ENCODE measurements around the gene KANSL3. TPM values are rescaled to one million over a fixed set of nuclear protein-coding genes. Genes with fewer than 3 reads are reported as not detected.

KANSL3 gene
- total and polyA plus RNA-seq, 2 donors (not counting 1 experiment from before 2014, with no cell fraction given) = 22.2 to 56.9 TPM

- Mint-ChIP-seq H3K9me3 (ENCODE audit: insufficient read depth) (no peaks in the 10 kb centered on the region), H3K4me3 (no peak overlapping the region), H3K27me3 (no peaks in the 10 kb centered on the region), H3K4me1 (no peaks in the 10 kb centered on the region), H3K27ac (no peak overlapping the region)
- intact Hi-C loops (cut with micrococcal nuclease) = no loop called here
- Histone ChIP-seq H3K9me3 (ENCODE audit: control extremely low read depth in 1 of 3, control insufficient read depth in 2 of 3, insufficient read depth in 1 of 3, low read length in 2 of 3) (no peaks in the 10 kb centered on the region), H3K27me3 (replicated peaks in 1 of 4; ENCODE audit: control extremely low read depth in 1 of 4, control insufficient read depth in 3 of 4, insufficient read depth in 4 of 4, low read length in 3 of 4) (no peaks in the 10 kb centered on the region), H3K36me3 (replicated peaks in 1 of 2; ENCODE audit: control extremely low read depth in 1 of 2, control insufficient read depth in 1 of 2, extremely low read depth in 1 of 2, insufficient read depth in 2 of 2, low read length in 1 of 2) (peaks cover 0 to 1% of the 10 kb centered on the region in 2 experiments), H3K9ac (ENCODE audit: low read length) (no peak overlapping the region), H3K27ac (ENCODE audit: low read length in 2 of 2) (no peak overlapping the region), H3K4me3 (ENCODE audit: control extremely low read depth in 1 of 5, extremely low read depth in 1 of 5, insufficient read depth in 1 of 5, low read depth in 2 of 5, low read length in 4 of 5) (no peak overlapping the region), H3K4me2 (replicated peaks; ENCODE audit: low read depth, low read length, poor library complexity, severe bottlenecking) (no peak overlapping the region), H3K79me2 (ENCODE audit: control insufficient read depth, insufficient read depth, low read length) (no peaks in the 10 kb centered on the region), H3K4me1 (ENCODE audit: control insufficient read depth in 2 of 2, insufficient read depth in 2 of 2, low read length in 2 of 2) (no peaks in the 10 kb centered on the region), H2AFZ (ENCODE audit: insufficient read depth, low read depth, low read length, poor library complexity, severe bottlenecking) (no peak overlapping the region), H4K20me1 (ENCODE audit: control insufficient read depth, insufficient read depth, low read length, poor library complexity, severe bottlenecking) (no peaks in the 10 kb centered on the region)
- POLR2A ChIA-PET = no interaction called here
- DNase-seq = no peak
- WGBS (ENCODE audit: insufficient coverage) = no CpG with 5 or more reads among the region's 4 CpGs
- no peak for ATAC-seq (ENCODE audit: low read depth)
- CTCF ChIA-PET = no interaction called here
- TF ChIP-seq, protein P1, sequence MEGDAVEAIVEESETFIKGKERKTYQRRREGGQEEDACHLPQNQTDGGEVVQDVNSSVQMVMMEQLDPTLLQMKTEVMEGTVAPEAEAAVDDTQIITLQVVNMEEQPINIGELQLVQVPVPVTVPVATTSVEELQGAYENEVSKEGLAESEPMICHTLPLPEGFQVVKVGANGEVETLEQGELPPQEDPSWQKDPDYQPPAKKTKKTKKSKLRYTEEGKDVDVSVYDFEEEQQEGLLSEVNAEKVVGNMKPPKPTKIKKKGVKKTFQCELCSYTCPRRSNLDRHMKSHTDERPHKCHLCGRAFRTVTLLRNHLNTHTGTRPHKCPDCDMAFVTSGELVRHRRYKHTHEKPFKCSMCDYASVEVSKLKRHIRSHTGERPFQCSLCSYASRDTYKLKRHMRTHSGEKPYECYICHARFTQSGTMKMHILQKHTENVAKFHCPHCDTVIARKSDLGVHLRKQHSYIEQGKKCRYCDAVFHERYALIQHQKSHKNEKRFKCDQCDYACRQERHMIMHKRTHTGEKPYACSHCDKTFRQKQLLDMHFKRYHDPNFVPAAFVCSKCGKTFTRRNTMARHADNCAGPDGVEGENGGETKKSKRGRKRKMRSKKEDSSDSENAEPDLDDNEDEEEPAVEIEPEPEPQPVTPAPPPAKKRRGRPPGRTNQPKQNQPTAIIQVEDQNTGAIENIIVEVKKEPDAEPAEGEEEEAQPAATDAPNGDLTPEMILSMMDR (IDR thresholded peaks at IDR 0.05) = no peak
- no peak for TF ChIP-seq EZH2 (IDR thresholded peaks at IDR 0.05; ENCODE audit: borderline replicate concordance, insufficient read depth, low read depth, low read length, poor library complexity, severe bottlenecking)
These were observed 54.1 kb downstream of the KANSL3 start for GRCh38 chr2:96584017-96584416.

- CTCF ChIA-PET = interaction anchor here (1.6 kb wide), 1 partner anchor 27 kb away, joined by 5 read pairs; no protein-coding TSS in a partner anchor
These were observed 57.3 kb downstream of the KANSL3 start for GRCh38 chr2:96580771-96581170.

More at GRCh38 chr2:96580771-96581170, 57.3 kb downstream of the KANSL3 start:
- H3K4me2 ChIP-seq (replicated peaks; ENCODE audit: low read depth, low read length, poor library complexity, severe bottlenecking) = no peak overlapping the region
- no peaks in the 10 kb centered on the region for H3K4me1 ChIP-seq (ENCODE audit: control insufficient read depth in 2 of 2, insufficient read depth in 2 of 2, low read length in 2 of 2)
- no peaks in the 10 kb centered on the region for H3K9me3 Mint-ChIP-seq (ENCODE audit: insufficient read depth)
- H2AFZ ChIP-seq (ENCODE audit: insufficient read depth, low read depth, low read length, poor library complexity, severe bottlenecking) = no peak overlapping the region
- WGBS (ENCODE audit: insufficient coverage) = 88% methylated on average over 4 of the region's 4 CpGs
- ATAC-seq (ENCODE audit: low read depth) (no peak), DNase-seq (no peak)
- no peaks in the 10 kb centered on the region for H3K27me3 Mint-ChIP-seq
- no peak overlapping the region for H3K9ac ChIP-seq (ENCODE audit: low read length)
- H3K4me1 Mint-ChIP-seq = no peaks in the 10 kb centered on the region
- H3K27ac Mint-ChIP-seq = no peak overlapping the region
- intact Hi-C loops (cut with micrococcal nuclease) = no loop called here
- H3K4me3 Mint-ChIP-seq = no peak overlapping the region
- TF ChIP-seq, protein P1 (IDR thresholded peaks at IDR 0.05) = no peak
- TF ChIP-seq EZH2 (IDR thresholded peaks at IDR 0.05; ENCODE audit: borderline replicate concordance, insufficient read depth, low read depth, low read length, poor library complexity, severe bottlenecking) = no peak
- H3K9me3 ChIP-seq (ENCODE audit: control extremely low read depth in 1 of 3, control insufficient read depth in 2 of 3, insufficient read depth in 1 of 3, low read length in 2 of 3) = no peaks in the 10 kb centered on the region
- no peaks in the 10 kb centered on the region for H3K27me3 ChIP-seq (replicated peaks in 1 of 4; ENCODE audit: control extremely low read depth in 1 of 4, control insufficient read depth in 3 of 4, insufficient read depth in 4 of 4, low read length in 3 of 4)
- no peaks in the 10 kb centered on the region for H3K79me2 ChIP-seq (ENCODE audit: control insufficient read depth, insufficient read depth, low read length)
- no peaks in the 10 kb centered on the region for H4K20me1 ChIP-seq (ENCODE audit: control insufficient read depth, insufficient read depth, low read length, poor library complexity, severe bottlenecking)
- no peak overlapping the region for H3K27ac ChIP-seq (ENCODE audit: low read length in 2 of 2)
- peaks cover 0 to 1% of the 10 kb centered on the region in 2 experiments for H3K36me3 ChIP-seq (replicated peaks in 1 of 2; ENCODE audit: control extremely low read depth in 1 of 2, control insufficient read depth in 1 of 2, extremely low read depth in 1 of 2, insufficient read depth in 2 of 2, low read length in 1 of 2)
- H3K4me3 ChIP-seq (ENCODE audit: control extremely low read depth in 1 of 5, extremely low read depth in 1 of 5, insufficient read depth in 1 of 5, low read depth in 2 of 5, low read length in 4 of 5) = no peak overlapping the region
- POLR2A ChIA-PET = no interaction called here
